Vagina (tissue), 2 donors: ENCODE data around the gene C12orf57.

ENCODE experiments used
- POLR2A ChIP-seq, 2 donors: fragments of 450-650 bp; IDR thresholded peaks; one replicate each; pipeline ENCODE4 v1.6.1; 2017; ENCODE audit warnings: antibody characterized with exemption in 2 of 2, mild to moderate bottlenecking in 2 of 2, moderate library complexity in 2 of 2
- POLR2AphosphoS5 ChIP-seq, 2 donors: sonication (generic); formaldehyde crosslinking; IDR thresholded peaks; one replicate each; pipeline ENCODE4 v1.9.0; 2017; ENCODE audit warnings: antibody characterized with exemption in 2 of 2, mild to moderate bottlenecking in 2 of 2, low read depth in 1 of 2; ENCODE audit not compliant: insufficient read depth in 1 of 2
- TF ChIP-seq, protein P1 (sequence below), 3 experiments: fragments of 450-650 bp in 2 of 3; fragments of 200-600 bp in 1 of 3; sonication (generic) in 1 of 3; IDR thresholded peaks; one replicate each; pipeline ENCODE4 v1.5.1; 2017 to 2019; ENCODE audit warnings: antibody characterized with exemption in 3 of 3, mild to moderate bottlenecking in 2 of 3, moderate library complexity in 2 of 3

DNA sequence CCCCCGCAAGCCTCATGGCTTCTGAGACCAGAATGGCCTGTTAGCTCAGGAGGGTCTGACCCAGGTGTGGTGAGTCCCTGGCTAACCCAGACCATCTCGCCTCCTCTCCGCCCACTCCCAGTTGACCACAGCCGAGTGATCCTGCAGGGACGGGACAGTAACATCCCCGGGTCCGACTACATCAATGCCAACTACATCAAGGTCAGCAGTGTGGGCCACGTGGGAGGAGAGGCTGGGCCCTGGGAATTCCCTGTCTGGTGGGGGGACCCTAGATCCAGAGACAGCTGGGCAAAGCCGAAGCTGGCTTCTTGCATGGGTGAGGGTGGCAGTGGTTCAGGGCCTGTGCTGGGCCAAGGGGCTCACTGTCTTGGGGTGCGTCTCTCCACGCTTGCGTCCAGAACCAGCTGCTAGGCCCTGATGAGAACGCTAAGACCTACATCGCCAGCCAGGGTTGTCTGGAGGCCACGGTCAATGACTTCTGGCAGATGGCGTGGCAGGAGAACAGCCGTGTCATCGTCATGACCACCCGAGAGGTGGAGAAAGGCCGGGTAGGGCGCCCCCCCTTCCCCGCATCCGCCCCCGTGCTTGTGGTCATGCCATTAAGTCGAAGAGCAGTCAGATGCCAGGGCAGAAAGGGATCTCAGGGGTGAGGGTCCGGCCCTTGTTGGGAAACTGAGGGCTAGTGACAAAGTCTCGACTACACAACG is 12.4 kb downstream of the C12orf57 start:
- TF ChIP-seq POLR2A (IDR thresholded peaks at IDR 0.05) (no peak), POLR2AphosphoS5 (IDR thresholded peaks at IDR 0.05; ENCODE audit: insufficient read depth in 1 of 2, low read depth in 1 of 2) (no peak)
- TF ChIP-seq, protein P1, sequence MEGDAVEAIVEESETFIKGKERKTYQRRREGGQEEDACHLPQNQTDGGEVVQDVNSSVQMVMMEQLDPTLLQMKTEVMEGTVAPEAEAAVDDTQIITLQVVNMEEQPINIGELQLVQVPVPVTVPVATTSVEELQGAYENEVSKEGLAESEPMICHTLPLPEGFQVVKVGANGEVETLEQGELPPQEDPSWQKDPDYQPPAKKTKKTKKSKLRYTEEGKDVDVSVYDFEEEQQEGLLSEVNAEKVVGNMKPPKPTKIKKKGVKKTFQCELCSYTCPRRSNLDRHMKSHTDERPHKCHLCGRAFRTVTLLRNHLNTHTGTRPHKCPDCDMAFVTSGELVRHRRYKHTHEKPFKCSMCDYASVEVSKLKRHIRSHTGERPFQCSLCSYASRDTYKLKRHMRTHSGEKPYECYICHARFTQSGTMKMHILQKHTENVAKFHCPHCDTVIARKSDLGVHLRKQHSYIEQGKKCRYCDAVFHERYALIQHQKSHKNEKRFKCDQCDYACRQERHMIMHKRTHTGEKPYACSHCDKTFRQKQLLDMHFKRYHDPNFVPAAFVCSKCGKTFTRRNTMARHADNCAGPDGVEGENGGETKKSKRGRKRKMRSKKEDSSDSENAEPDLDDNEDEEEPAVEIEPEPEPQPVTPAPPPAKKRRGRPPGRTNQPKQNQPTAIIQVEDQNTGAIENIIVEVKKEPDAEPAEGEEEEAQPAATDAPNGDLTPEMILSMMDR (IDR thresholded peaks at IDR 0.05), result no peak
